Neural crest cell (in vitro differentiated cells): Measurements from ENCODE around the gene OAS3. TPM values are rescaled to one million over a fixed set of nuclear protein-coding genes. Genes with fewer than 3 reads are reported as not detected.

Experiments
- DNase-seq: peaks from one replicate; pipeline ENCODE4 v3.0.0; 2021; ENCODE audit warnings: low read depth, mixed read lengths, low spot score
- H3K27ac Mint-ChIP-seq: one replicate; pipeline ENCODE4 v1.8.0; 2021; ENCODE audit warnings: mild to moderate bottlenecking, mixed read lengths; ENCODE audit not compliant: unreplicated experiment
- H3K27me3 Mint-ChIP-seq: 2 replicates; pipeline ENCODE4 v1.8.0; 2021; ENCODE audit warnings: low read depth, mild to moderate bottlenecking, mixed read lengths
- H3K36me3 Mint-ChIP-seq: 2 replicates; pipeline ENCODE4 v1.8.0; 2021; ENCODE audit warnings: low read depth, mild to moderate bottlenecking, mixed read lengths
- H3K4me1 Mint-ChIP-seq: 2 replicates; pipeline ENCODE4 v1.8.0; 2021; ENCODE audit warnings: mixed read lengths
- H3K4me3 Mint-ChIP-seq: one replicate; pipeline ENCODE4 v1.8.0; 2021; ENCODE audit warnings: mild to moderate bottlenecking, mixed read lengths
- H3K9me3 Mint-ChIP-seq: 2 replicates; pipeline ENCODE4 v1.8.0; 2021; ENCODE audit warnings: mixed read lengths
- CTCF ChIP-seq: fragments of 200-600 bp; sonication (generic); conservative IDR thresholded peaks from 2 replicates; pipeline ENCODE4 v1.5.0; 2021; ENCODE audit warnings: antibody characterized with exemption, mild to moderate bottlenecking
- total RNA-seq: library from RNA; stranded (reverse); gene quantifications from 2 replicates; pipeline ENCODE4 v1.2.1, GENCODE V29; 2021

OAS3 gene
- total RNA-seq, 1 donor from 2014 or later: 0.54 TPM

- Mint-ChIP-seq H3K4me1 (no peaks in the 10 kb centered on the region), H3K36me3 (no peaks in the 10 kb centered on the region), H3K4me3 (no peak overlapping the region), H3K9me3 (no peaks in the 10 kb centered on the region), H3K27me3 (peaks cover 14% of the 10 kb centered on the region), H3K27ac (no peak overlapping the region)
- no peak for DNase-seq
- TF ChIP-seq CTCF: no peak
Observed at GRCh38 chr12:112942572-112942971, 4.3 kb downstream of the OAS3 start.

DNA sequence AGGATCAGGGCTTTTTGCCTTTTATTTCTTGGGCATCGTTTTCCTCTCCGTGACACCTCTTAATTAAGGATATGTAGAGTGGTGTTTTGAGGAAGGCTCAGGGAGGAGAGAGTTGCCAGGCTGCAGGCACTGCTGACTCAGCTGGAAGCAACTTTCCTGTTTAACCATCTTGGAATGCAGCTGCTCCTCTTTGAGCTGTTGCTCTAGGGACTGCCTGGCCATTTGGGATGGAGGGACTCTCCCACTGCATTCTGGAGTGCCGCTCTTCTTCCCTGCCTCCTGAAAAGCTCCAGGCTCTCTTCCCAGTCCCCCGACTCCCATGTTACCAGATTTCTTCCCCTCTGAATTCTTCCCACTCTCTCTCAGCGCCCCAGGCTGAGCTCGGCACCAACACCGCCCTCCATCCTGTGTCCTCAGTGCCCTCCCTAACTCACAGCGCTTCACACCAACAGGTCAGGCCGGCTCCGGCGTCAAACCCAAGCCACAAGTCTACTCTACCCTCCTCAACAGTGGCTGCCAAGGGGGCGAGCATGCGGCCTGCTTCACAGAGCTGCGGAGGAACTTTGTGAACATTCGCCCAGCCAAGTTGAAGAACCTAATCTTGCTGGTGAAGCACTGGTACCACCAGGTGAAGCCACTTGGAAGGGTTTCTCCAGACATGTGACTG is 5.9 kb downstream of the OAS3 start:
- Mint-ChIP-seq H3K27me3 (peaks cover 4% of the 10 kb centered on the region), H3K36me3 (no peaks in the 10 kb centered on the region), H3K27ac (no peak overlapping the region), H3K4me3 (no peak overlapping the region), H3K4me1 (no peaks in the 10 kb centered on the region), H3K9me3 (no peaks in the 10 kb centered on the region)
- no peak for DNase-seq
- TF ChIP-seq CTCF: no peak

GRCh38 chr12:112945515-112945914 is 7.2 kb downstream of the OAS3 start:
- H3K27ac Mint-ChIP-seq: no peak overlapping the region
- TF ChIP-seq CTCF: no peak
- no peak for DNase-seq

DNA sequence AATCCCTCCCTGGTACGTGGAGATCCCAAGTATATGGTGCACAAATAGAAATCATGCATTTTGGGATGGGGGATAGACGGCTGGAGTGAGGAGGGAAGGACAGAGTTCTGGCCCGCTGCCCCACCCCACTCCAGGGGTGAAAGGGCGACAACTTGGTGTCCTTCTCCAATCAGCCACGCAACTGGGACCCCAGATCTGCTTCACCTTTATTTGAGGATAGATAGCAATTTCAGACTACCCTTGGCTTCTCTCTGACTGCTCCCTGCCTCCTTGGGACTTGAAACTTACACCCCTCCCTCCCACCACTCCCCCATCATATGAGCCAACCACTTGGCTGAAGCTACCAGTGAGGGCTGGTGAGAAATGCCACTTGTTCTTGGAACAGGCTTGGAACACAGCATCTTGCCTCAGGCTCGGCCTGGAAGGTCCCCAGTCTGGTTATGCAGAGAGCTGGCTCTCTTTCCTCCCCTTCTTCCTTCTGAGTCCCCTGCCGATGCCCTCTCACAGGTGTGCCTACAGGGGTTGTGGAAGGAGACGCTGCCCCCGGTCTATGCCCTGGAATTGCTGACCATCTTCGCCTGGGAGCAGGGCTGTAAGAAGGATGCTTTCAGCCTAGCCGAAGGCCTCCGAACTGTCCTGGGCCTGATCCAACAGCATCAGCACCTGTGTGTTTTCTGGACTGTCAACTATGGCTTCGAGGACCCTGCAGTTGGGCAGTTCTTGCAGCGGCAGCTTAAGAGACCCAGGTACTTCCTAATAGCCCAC is 8.1 kb downstream of the OAS3 start:
- Mint-ChIP-seq H3K27me3 (no peaks in the 10 kb centered on the region), H3K36me3 (no peaks in the 10 kb centered on the region), H3K4me3 (no peak overlapping the region), H3K27ac (no peak overlapping the region), H3K9me3 (no peaks in the 10 kb centered on the region), H3K4me1 (no peaks in the 10 kb centered on the region)
- TF ChIP-seq CTCF: no peak
- no peak for DNase-seq

More at GRCh38 chr12:112945515-112945914, 7.2 kb downstream of the OAS3 start:
- Mint-ChIP-seq H3K36me3 (no peaks in the 10 kb centered on the region), H3K9me3 (no peaks in the 10 kb centered on the region), H3K4me3 (no peak overlapping the region), H3K27me3 (no peaks in the 10 kb centered on the region), H3K4me1 (no peaks in the 10 kb centered on the region)

DNA sequence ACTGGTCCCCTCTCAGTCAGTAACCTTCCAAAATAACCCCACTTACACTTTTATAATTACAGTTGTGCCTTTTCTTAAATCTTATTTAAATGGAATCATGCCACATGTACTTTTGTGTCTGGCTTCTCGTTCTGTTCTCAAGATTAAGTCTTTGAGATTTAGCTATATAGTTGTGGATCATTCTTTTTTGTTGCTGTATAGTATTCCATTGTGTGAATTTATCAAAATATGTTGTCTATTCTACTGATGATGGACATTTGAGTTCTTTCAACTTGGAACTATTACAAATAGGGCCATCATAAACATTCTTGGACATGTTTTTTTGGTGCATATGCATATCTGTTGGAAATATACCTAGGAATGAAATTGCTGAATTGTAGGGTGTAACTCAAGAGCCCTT is 9.0 kb downstream of the OAS3 start:
- TF ChIP-seq CTCF: no peak
- DNase-seq: no peak
- no peak overlapping the region for H3K4me3 Mint-ChIP-seq
- H3K9me3 Mint-ChIP-seq: no peaks in the 10 kb centered on the region
- H3K27ac Mint-ChIP-seq: no peak overlapping the region
- H3K27me3 Mint-ChIP-seq: no peaks in the 10 kb centered on the region
- no peaks in the 10 kb centered on the region for H3K4me1 Mint-ChIP-seq
- H3K36me3 Mint-ChIP-seq: no peaks in the 10 kb centered on the region
